ENCODE data around the gene MICAL2. TPM values are rescaled to one million over a fixed set of nuclear protein-coding genes. Genes with fewer than 3 reads are reported as not detected.

MICAL2 gene
- total RNA-seq, 4 donors from 2014 or later: 196 to 550 (median 237) TPM

GRCh38 chr11:12274558-12275197, 164.3 kb downstream of the MICAL2 start:
- no peak for ATAC-seq
- TF ChIP-seq POLR2AphosphoS5 (IDR thresholded peaks at IDR 0.05) (no peak), EP300 (IDR thresholded peaks at IDR 0.05) (no peak), POLR2A (IDR thresholded peaks at IDR 0.05) (no peak), CTCF (IDR thresholded peaks at IDR 0.05) (no peak)
- 92 to 93% methylated on average over 3 to 13 of the region's 14 CpGs for WGBS, 2 donors (ENCODE audit: low coverage in 1 of 2)
- Histone ChIP-seq H3K9me3 (no peaks in the 10 kb centered on the region), H3K4me3 (no peak overlapping the region), H3K4me1 (peaks cover 0 to 11% (median 3%) of the 10 kb centered on the region in 3 donors), H3K36me3 (no peaks in the 10 kb centered on the region), H3K27me3 (no peaks in the 10 kb centered on the region), H3K27ac (no peak overlapping the region)

- H3K36me3 ChIP-seq: no peaks in the 10 kb centered on the region
Observed at GRCh38 chr11:12275818-12276217, 165.4 kb downstream of the MICAL2 start.

GRCh38 chr11:12276356-12276755, 166.0 kb downstream of the MICAL2 start:
- Histone ChIP-seq H3K4me3 (no peak overlapping the region), H3K36me3 (no peaks in the 10 kb centered on the region), H3K9me3 (no peaks in the 10 kb centered on the region), H3K4me1 (peaks cover 0 to 9% (median 0%) of the 10 kb centered on the region in 3 donors), H3K27me3 (no peaks in the 10 kb centered on the region), H3K27ac (no peak overlapping the region)
- TF ChIP-seq EP300 (IDR thresholded peaks at IDR 0.05): no peak
- TF ChIP-seq POLR2A (IDR thresholded peaks at IDR 0.05): no peak
- no peak for TF ChIP-seq POLR2AphosphoS5 (IDR thresholded peaks at IDR 0.05)
- TF ChIP-seq CTCF (IDR thresholded peaks at IDR 0.05): no peak
- WGBS, 2 donors (ENCODE audit: low coverage in 1 of 2): 80 to 95% methylated on average over 1 to 4 of the region's 6 CpGs
- no peak for ATAC-seq

More at GRCh38 chr11:12275818-12276217, 165.4 kb downstream of the MICAL2 start:
- Histone ChIP-seq H3K27me3 (no peaks in the 10 kb centered on the region), H3K9me3 (no peaks in the 10 kb centered on the region), H3K4me3 (no peak overlapping the region), H3K27ac (no peak overlapping the region), H3K4me1 (peaks cover 0 to 9% (median 0%) of the 10 kb centered on the region in 3 donors)
- no peak for TF ChIP-seq POLR2AphosphoS5 (IDR thresholded peaks at IDR 0.05)
- no peak for TF ChIP-seq POLR2A (IDR thresholded peaks at IDR 0.05)
- TF ChIP-seq EP300 (IDR thresholded peaks at IDR 0.05): no peak
- no peak for TF ChIP-seq CTCF (IDR thresholded peaks at IDR 0.05)
- no peak for ATAC-seq
- 60% methylated on average over 3 of the region's 9 CpGs; no CpG with 5 or more reads in 1 of the 2 donors for WGBS, 2 donors (ENCODE audit: low coverage in 1 of 2)

- Histone ChIP-seq H3K4me3 (no peak overlapping the region), H3K9me3 (no peaks in the 10 kb centered on the region), H3K27ac (no peak overlapping the region), H3K4me1 (peaks cover 0 to 15% (median 0%) of the 10 kb centered on the region in 3 donors), H3K36me3 (no peaks in the 10 kb centered on the region), H3K27me3 (no peaks in the 10 kb centered on the region)
- no peak for TF ChIP-seq POLR2AphosphoS5 (IDR thresholded peaks at IDR 0.05)
- no peak for TF ChIP-seq POLR2A (IDR thresholded peaks at IDR 0.05)
- no peak for TF ChIP-seq CTCF (IDR thresholded peaks at IDR 0.05)
- TF ChIP-seq EP300 (IDR thresholded peaks at IDR 0.05): no peak
- WGBS, 2 donors (ENCODE audit: low coverage in 1 of 2): 65 to 92% methylated on average over 5 to 8 of the region's 10 CpGs
- ATAC-seq: no peak
Observed at GRCh38 chr11:12276831-12277475, 166.6 kb downstream of the MICAL2 start.
